HG02763 (cell line): Measurements from ENCODE around the gene CSNK1G1.
"Not testable (repeated sequence)": the region's sequence is repeated elsewhere in the genome, so short reads cannot be mapped to it uniquely, and the experiment has no call there.

Source experiments
- ATAC-seq: cut with Tn5 transposase; IDR thresholded peaks from one replicate; pipeline ENCODE4 v1.9.1; 2021; ENCODE audit warnings: mild to moderate bottlenecking, moderate library complexity; ENCODE audit not compliant: unreplicated experiment

CSNK1G1 gene

GRCh38 chr15:64246364-64247189, 109.4 kb downstream of the CSNK1G1 start:
- peak; percentile 83 for ATAC-seq

- ATAC-seq: no peak
Measured at GRCh38 chr15:64245405-64245804, 110.6 kb downstream of the CSNK1G1 start.

GRCh38 chr15:64237677-64238076, 118.3 kb downstream of the CSNK1G1 start:
- ATAC-seq: no peak

- no peak for ATAC-seq
Measured at GRCh38 chr15:64236156-64236894, 119.6 kb downstream of the CSNK1G1 start.

- no peak for ATAC-seq
Measured at GRCh38 chr15:64235552-64235951, 120.4 kb downstream of the CSNK1G1 start.

GRCh38 chr15:64233299-64233698, 122.7 kb downstream of the CSNK1G1 start:
- ATAC-seq: no peak

- ATAC-seq: no peak
Measured at GRCh38 chr15:64232400-64232799, 123.6 kb downstream of the CSNK1G1 start.

- no peak for ATAC-seq
Measured at GRCh38 chr15:64229129-64229724, 126.7 kb downstream of the CSNK1G1 start.

GRCh38 chr15:64225804-64226203, 130.2 kb downstream of the CSNK1G1 start:
- no peak for ATAC-seq

GRCh38 chr15:64224511-64224910, 131.5 kb downstream of the CSNK1G1 start:
- ATAC-seq: no peak

- no peak for ATAC-seq
Measured at GRCh38 chr15:64223882-64224281, 132.1 kb downstream of the CSNK1G1 start.

GRCh38 chr15:64222573-64223366, 133.2 kb downstream of the CSNK1G1 start:
- ATAC-seq: no peak

- ATAC-seq: not testable (repeated sequence)
Measured at GRCh38 chr15:64221911-64222310, 134.1 kb downstream of the CSNK1G1 start.

GRCh38 chr15:64217429-64217750, 138.6 kb downstream of the CSNK1G1 start:
- ATAC-seq: not testable (repeated sequence)

- ATAC-seq: no peak
Measured at GRCh38 chr15:64216730-64217428, 139.1 kb downstream of the CSNK1G1 start.

GRCh38 chr15:64216196-64216595, 139.8 kb downstream of the CSNK1G1 start:
- no peak for ATAC-seq

GRCh38 chr15:64213646-64214045, 142.3 kb downstream of the CSNK1G1 start:
- ATAC-seq: no peak

- ATAC-seq: no peak
Measured at GRCh38 chr15:64211696-64212095, 144.3 kb downstream of the CSNK1G1 start.

- no peak for ATAC-seq
Measured at GRCh38 chr15:64210371-64210770, 145.6 kb downstream of the CSNK1G1 start.

GRCh38 chr15:64209680-64210334, 146.2 kb downstream of the CSNK1G1 start:
- ATAC-seq: no peak
